ENCODE data around the gene METAP1.

DNA sequence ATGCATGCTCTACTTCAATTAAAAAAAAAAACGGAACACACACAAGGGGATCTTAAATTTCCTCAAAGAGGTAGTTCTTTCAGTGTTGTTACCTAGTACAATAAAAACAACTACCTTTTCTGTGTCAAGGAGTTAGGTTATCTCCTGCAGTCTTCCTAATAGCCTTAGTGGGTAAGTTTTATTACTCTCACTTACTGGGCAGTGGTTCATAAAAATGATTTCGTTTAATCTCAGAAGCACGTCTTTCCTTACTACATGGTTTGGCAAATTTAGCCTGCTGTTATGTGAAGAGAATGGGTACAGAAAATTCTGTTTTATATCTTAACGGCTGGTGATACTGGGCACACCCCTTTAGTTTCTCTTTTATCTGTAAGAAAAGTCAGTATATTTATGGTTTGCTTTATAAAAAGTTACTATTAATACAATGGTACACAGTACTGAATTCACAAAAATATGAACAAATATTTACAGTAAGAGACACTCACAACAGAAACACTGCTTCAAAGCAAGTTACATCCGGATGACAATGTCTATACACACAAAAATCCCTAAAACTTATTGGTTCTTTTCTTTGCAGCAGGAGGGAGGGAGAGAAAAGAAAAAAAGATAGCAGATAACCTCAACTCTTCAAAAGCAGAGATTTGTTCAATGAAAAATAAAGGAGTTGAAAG, 84.2 kb downstream of the METAP1 start:
- TF ChIP-seq, protein P1, sequence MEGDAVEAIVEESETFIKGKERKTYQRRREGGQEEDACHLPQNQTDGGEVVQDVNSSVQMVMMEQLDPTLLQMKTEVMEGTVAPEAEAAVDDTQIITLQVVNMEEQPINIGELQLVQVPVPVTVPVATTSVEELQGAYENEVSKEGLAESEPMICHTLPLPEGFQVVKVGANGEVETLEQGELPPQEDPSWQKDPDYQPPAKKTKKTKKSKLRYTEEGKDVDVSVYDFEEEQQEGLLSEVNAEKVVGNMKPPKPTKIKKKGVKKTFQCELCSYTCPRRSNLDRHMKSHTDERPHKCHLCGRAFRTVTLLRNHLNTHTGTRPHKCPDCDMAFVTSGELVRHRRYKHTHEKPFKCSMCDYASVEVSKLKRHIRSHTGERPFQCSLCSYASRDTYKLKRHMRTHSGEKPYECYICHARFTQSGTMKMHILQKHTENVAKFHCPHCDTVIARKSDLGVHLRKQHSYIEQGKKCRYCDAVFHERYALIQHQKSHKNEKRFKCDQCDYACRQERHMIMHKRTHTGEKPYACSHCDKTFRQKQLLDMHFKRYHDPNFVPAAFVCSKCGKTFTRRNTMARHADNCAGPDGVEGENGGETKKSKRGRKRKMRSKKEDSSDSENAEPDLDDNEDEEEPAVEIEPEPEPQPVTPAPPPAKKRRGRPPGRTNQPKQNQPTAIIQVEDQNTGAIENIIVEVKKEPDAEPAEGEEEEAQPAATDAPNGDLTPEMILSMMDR (IDR thresholded peaks at IDR 0.05), result no peak
- TF ChIP-seq EZH2phosphoT487 (IDR thresholded peaks at IDR 0.05) (no peak), EZH2 (IDR thresholded peaks at IDR 0.05) (no peak)
